ENCODE results near the gene GNAI3.
A peak's percentile ranks its signal among the peaks of the same experiment; 100 is the strongest.
"Not testable (repeated sequence)": the region's sequence is repeated elsewhere in the genome, so short reads cannot be mapped to it uniquely, and the experiment has no call there.

Gene GNAI3

DNA sequence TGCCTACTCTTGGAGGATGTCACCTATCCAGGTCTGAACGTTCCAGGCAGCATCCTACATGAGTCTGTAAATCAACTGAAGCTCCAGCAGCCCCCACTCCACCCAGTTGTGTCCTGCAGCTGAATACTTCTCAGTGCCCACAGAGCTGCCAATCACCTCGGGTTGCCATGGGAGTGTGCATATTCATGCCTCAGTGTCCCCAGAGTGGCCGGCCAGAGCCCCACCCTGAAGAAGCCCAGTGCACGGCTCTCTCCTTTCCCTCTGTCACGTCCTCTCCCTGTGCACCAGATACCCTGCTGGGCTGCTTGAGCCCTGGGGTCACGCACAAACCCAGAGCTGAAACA is 91.4 kb downstream of the GNAI3 start:
- DNase-seq: no peak

- DNase-seq: no peak
These were observed 92.0 kb downstream of the GNAI3 start for GRCh38 chr1:109640285-109640865.

- DNase-seq: no peak
These were observed 92.8 kb downstream of the GNAI3 start for GRCh38 chr1:109641078-109641740.

DNA sequence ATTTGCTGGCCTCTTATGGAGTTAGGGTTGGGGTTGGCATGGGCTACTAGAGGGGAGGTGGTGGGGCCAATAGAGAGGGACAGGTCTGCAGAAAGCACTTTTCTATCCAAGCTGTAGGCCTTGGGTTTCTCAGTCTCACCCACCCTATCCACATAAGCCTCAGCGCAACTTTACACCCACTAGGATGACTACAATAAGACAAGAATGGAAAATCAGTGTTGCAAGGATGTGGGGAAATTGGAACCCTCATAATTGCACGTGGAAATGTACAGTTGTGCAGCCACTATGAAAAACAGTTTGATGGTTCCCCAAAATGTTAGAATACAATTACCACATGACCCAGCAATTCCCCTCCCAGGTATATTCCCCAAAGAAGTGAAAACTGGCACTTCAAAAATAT is 93.4 kb downstream of the GNAI3 start:
- no peak for DNase-seq

DNA sequence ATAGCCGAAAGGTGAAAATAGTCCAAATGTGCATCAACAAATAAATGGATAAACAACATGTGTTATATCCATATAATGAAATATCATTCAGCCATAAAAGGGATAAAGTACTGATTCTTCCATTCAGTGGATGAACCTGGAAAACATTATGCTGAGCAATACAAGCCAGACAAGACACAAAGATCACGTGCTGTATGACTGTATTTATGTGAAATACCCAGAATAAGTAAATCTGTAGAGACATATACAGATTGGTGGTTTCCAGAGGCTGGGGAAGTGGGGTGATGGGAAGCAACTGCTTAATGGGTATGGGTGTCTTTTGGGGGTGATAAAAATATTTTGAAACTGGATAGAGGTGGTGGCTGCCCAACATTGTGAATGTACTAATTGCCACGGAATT is 94.2 kb downstream of the GNAI3 start:
- DNase-seq: no peak

GRCh38 chr1:109643385-109644230 is 95.2 kb downstream of the GNAI3 start:
- DNase-seq: no peak

DNA sequence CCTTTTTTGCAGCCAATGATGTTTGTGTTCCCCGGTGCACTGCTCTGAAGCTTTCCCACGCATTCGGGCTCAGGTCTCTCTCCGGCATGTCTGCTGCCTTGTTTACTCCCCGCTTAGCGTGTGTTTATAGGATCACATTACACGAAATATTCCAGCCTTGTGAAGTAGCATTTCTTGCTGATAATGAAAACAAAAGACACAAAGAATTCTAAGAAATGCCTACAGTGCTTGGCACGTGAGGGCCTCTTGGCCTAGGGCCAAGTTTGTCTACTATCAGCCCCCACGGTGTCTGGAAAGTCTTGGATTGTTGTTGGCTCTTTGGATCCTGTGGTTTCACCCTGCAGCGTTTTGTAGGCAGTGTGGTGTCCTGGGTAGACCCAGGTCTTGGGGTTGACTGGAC is 96.3 kb downstream of the GNAI3 start:
- no peak for DNase-seq

- no peak for DNase-seq
These were observed 101.1 kb downstream of the GNAI3 start for GRCh38 chr1:109649491-109649914.

DNA sequence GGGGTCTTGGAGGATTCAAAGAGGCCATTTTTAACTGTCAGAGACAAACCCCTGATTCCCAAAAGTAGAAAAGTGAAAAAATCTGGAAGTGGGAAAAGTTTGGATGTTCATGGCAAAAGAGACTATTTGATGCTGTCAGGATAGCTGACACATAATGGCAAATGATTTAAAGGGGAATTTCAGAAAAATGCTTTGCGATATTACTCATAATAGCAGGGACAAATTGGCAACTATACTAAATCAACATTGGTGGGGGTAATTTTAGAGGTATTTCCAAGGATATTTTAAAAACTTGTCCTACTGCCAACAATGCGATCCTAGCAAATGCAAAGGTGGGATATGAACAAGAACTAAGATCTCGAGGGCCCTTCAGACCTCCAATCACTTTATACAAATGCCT is 102.2 kb downstream of the GNAI3 start:
- no peak for DNase-seq

GRCh38 chr1:109652402-109652801 is 104.0 kb downstream of the GNAI3 start:
- DNase-seq: no peak

DNA sequence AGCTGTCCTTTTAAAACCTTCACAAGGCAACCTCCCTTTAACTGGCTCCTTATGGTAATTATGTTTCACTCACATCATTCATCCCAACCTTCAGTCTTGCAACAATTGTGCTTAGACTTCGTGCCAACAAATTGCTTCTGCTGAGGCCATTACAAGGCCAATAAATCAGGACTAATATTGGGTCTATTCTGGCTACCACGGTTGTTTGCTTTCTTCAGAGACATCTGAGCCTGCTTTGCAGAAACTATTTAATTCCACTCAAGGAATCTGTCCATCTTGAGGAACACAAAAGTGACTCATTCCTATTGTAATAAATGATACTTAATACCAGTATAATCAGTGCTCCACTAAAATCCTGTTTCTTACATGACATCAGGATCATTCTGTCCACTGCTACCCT is 104.9 kb downstream of the GNAI3 start:
- no peak for DNase-seq

DNA sequence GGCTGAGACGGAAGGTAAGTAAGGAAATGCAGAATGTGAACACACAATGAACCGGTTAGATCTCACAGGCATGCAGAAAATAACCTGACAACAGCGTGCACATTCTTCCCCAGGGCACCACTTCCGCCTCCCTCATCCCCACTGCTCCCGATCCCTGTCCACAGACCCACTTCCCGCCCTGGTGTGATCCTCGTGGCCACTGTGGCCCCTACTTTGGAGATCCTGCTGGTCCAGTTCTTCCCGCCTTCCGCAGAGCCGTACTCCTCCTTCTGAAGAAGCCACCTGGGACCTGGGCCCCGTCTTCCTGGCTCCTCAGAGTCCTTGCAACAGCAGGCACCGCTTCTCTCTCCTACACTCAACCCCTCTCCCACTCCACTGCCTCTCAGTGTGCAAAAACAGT is 106.1 kb downstream of the GNAI3 start:
- DNase-seq: no peak

DNA sequence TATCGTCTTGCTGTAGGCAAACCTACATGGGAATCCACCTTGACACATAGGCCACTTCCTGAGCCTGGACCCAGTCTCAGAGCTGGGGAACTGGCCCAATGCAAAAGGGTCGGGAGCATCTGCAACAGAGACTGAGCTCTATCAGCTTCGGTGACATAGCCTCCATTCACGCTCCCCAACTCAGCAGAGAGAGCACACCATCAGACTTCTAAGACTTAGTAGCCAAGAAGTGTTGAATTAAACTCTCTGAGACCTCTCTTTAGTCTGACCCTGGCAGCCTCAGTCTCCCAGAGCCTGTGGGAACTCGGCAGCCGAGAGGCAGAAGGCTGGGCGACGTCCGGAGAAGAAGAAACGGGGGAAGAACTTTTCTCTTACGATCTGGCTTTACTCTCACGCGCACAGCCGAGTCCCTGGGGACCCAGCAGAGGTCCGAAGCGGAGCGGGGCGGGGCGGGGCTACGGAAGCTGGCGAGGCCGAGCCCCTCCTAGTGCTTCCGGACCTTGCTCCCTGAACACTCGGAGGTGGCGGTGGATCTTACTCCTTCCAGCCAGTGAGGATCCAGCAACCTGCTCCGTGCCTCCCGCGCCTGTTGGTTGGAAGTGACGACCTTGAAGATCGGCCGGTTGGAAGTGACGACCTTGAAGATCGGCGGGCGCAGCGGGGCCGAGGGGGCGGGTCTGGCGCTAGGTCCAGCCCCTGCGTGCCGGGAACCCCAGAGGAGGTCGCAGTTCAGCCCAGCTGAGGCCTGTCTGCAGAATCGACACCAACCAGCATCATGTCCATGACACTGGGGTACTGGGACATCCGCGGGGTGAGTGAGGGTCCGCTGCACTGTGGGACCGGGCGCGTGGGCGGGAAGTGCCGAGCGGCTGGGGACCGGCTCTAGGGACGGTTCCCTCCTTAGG is 107.5 kb downstream of the GNAI3 start, which contains the start of gene GSTM4:
Gene GSTM4 (plus strand): TSS at position 485 of the 905 bp plus-strand sequence. CDS start 291 bp downstream, at position 776.
- no peak for DNase-seq

DNA sequence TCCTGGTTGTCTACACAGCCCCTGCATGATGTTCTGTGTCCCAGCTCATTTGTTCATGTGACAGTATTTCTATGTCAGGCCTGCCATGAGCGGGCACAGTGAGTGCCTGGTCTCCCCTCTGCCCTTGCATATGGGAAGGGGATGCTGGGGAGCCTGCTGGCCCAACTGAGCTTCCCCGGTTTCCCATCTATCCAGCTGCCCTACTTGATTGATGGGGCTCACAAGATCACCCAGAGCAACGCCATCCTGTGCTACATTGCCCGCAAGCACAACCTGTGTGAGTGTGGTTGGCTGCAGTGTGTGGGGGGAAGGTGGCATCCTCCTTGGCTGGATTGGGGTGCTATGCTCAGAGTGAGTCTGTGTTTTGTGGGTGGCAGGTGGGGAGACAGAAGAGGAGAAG is 109.0 kb downstream of the GNAI3 start:
- no peak for DNase-seq

GRCh38 chr1:109657970-109658369 is 109.6 kb downstream of the GNAI3 start:
- DNase-seq: no peak

GRCh38 chr1:109658533-109659042 is 110.2 kb downstream of the GNAI3 start:
- DNase-seq: no peak

- DNase-seq: no peak
These were observed 110.7 kb downstream of the GNAI3 start for GRCh38 chr1:109659145-109659544.

- peak; percentile 95 for DNase-seq
These were observed 111.7 kb downstream of the GNAI3 start for GRCh38 chr1:109659997-109660690.

DNA sequence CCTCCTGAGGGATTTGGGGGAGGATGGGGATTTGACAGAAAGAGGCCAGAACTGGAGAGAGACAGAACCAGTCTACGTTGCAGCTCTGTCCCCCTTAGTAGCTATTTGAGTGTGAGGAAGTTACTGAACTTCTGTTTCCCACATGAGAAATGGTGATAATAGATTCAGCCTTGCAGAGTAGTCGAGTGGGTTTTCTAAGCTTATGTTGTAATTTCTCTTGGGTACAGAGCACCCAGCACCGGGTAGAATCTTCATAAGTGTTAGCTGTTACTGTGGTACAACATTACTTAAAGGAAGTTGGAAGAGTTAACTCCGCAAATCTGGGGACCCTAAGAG is 112.2 kb downstream of the GNAI3 start:
- DNase-seq: not testable (repeated sequence)

DNA sequence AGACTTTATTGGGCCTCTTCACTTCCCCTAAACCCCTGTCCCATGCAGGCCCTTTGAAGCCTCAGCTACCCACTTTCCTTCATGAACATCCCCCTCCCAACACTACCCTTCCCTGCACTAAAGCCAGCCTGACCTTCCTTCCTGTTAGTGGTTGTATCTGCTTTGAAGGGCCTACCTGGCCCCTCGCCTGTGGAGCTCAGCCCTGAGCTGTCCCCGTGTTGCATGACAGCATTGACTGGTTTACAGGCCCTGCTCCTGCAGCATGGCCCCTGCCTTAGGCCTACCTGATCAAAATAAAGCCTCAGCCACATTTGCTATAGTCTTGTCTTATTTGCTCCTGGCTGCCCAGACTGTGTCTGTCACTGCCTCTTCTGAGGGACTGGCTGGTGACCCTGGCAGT is 113.0 kb downstream of the GNAI3 start:
- no peak for DNase-seq

DNA sequence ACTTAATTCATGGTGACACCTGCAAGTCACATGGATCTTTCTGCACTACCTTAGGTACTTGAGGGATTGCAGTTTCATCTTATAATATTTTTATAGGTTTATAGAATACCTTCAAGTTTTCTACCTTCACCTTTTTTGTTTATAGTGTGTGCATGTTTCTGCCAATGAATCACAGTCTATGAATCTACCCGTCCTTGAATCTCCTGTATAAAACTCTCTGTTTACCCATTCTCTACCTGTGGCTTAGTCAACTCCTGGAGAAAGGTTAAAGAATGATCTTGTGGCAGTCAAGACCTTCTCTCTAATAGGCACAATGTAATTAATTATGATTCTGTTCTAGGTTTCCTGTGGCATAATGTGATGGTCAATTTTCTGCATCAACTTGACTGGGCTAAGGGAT is 116.3 kb downstream of the GNAI3 start:
- DNase-seq: no peak

DNA sequence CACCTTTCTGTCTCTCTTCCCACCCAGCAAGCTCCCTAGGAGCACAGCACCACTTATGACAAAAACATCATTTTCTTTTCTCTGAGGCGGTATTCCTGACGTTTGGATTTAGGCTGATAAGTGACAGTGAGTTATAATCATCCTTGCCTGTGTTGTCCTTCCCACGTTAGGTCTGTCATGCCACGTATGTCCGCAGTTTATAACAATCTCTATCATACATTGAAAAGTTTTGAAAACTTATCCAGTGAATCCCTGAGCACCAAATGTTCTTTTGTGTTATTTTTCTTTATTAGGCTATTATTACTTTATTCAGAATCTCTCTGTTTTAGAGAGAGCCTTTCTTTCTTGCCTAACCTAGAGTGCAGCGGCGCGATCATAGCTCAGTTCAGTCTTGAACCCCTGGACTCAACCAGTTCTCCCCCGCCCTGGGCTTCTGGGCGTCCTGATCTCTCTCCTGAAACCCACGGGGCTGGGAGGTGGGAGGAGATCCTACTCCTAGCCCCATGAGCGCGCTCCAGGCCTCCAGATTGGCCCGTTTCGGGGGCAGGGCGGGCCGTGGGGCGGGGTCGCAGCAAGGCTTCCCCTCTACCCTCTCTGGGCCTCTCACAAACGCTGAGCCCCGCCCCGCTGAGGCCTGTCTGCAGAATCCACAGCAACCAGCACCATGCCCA is 119.2 kb downstream of the GNAI3 start, which contains the start of gene GSTM2:
Gene GSTM2 (plus strand): TSS at position 606 of the 671 bp plus-strand sequence. CDS start 59 bp downstream, at position 665.
- peak; percentile 81 for DNase-seq

All from NCI-H2171 (cell line).